Measurements from ENCODE around the gene KHNYN.

DNA sequence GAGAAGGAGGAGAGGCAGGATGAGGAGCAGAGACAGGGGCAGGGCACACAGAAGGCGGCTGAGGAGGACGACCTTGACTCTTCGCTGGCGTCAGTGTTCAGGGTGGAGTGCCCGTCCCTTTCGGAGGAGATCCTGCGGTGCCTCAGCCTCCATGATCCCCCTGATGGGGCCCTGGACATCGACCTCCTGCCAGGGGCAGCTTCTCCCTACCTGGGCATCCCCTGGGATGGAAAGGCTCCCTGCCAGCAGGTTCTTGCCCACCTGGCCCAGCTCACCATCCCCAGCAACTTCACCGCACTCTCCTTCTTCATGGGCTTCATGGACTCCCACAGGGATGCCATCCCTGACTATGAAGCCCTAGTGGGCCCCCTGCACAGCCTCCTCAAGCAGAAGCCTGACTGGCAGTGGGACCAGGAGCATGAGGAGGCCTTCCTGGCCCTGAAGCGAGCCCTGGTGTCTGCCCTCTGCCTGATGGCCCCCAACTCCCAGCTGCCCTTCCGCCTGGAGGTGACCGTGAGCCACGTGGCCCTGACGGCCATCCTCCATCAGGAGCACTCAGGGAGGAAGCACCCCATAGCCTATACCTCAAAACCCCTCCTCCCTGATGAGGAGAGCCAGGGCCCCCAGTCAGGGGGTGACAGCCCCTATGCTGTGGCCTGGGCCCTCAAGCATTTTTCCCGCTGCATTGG, 14.9 kb upstream of the KHNYN start:
- TF ChIP-seq, protein P1, sequence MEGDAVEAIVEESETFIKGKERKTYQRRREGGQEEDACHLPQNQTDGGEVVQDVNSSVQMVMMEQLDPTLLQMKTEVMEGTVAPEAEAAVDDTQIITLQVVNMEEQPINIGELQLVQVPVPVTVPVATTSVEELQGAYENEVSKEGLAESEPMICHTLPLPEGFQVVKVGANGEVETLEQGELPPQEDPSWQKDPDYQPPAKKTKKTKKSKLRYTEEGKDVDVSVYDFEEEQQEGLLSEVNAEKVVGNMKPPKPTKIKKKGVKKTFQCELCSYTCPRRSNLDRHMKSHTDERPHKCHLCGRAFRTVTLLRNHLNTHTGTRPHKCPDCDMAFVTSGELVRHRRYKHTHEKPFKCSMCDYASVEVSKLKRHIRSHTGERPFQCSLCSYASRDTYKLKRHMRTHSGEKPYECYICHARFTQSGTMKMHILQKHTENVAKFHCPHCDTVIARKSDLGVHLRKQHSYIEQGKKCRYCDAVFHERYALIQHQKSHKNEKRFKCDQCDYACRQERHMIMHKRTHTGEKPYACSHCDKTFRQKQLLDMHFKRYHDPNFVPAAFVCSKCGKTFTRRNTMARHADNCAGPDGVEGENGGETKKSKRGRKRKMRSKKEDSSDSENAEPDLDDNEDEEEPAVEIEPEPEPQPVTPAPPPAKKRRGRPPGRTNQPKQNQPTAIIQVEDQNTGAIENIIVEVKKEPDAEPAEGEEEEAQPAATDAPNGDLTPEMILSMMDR (conservative IDR thresholded peaks at IDR 0.05), result no peak
- no peak for TF ChIP-seq ZFX (IDR thresholded peaks at IDR 0.05)

All from C4-2B (cell line).